SK-N-SH (cell line): Measurements from ENCODE around the gene MYADML2. TPM values are rescaled to one million over a fixed set of nuclear protein-coding genes. Genes with fewer than 3 reads are reported as not detected.

Experiments used
- CTCF ChIA-PET: fragments of 300-600, 350-600 bp; formaldehyde crosslinking; extraction: SDS; loops from one replicate; lab custom pipeline; 2021; lab: Yijun Ruan, JAX
- POLR2A ChIA-PET: fragments of 350-600 bp; sonication (Branson Sonifier 250); formaldehyde crosslinking; extraction: SDS; loops from one replicate; lab custom pipeline; 2020; ENCODE audit warnings: antibody characterized with exemption, inconsistent platforms; lab: Yijun Ruan, JAX
- DNase-seq: peaks from one replicate; pipeline ENCODE4 v3.0.0; 2012
- H2AFZ ChIP-seq: fragments of 200-600 bp; sonication (generic); 2 replicates; pipeline ENCODE4 v1.8.1; 2016; ENCODE audit warnings: antibody characterized with exemption, mild to moderate bottlenecking, low read depth
- H3F3A ChIP-seq: fragments of 200-600 bp; sonication (generic); replicated peaks from 2 replicates; pipeline ENCODE3; 2016; ENCODE audit warnings: antibody characterized with exemption, mild to moderate bottlenecking; ENCODE audit not compliant: insufficient read depth
- H3K27ac ChIP-seq, 2 experiments: fragments of 200-500 bp in 1 of 2; fragments of 200-600 bp in 1 of 2; sonication (Bioruptor generic) in 1 of 2; sonication (generic), shearing (Covaris generic) in 1 of 2; 2 replicates each; pipeline versions ENCODE4 v1.5.1 to v1.6.1; 2014 to 2016; ENCODE audit warnings: low read depth in 2 of 2, inconsistent platforms in 1 of 2, low read length in 1 of 2, mild to moderate bottlenecking in 1 of 2, mixed read lengths in 1 of 2
- H3K27me3 ChIP-seq: fragments of 200-600 bp; sonication (generic), shearing (Covaris generic); 2 replicates; pipeline ENCODE4 v1.6.1; 2016; ENCODE audit warnings: mixed run types; ENCODE audit not compliant: insufficient read depth
- H3K36me3 ChIP-seq, 2 experiments: fragments of 200-500 bp in 1 of 2; fragments of 200-600 bp in 1 of 2; sonication (Bioruptor generic) in 1 of 2; sonication (generic) in 1 of 2; replicated peaks in 1 of 2; 2 replicates each; pipeline versions ENCODE3 to v1.5.1; 2014 to 2016; ENCODE audit warnings: low read length in 1 of 2, mild to moderate bottlenecking in 1 of 2; ENCODE audit not compliant: insufficient read depth in 2 of 2, control insufficient read depth in 1 of 2
- H3K4me1 ChIP-seq, 2 experiments: fragments of 200-500 bp in 1 of 2; fragments of 200-600 bp in 1 of 2; sonication (Bioruptor generic) in 1 of 2; sonication (generic), shearing (Covaris generic) in 1 of 2; 2 replicates each; pipeline versions ENCODE4 v1.5.1 to v1.6.1; 2014 to 2016; ENCODE audit warnings: low read depth in 1 of 2, low read length in 1 of 2, mixed run types in 1 of 2; ENCODE audit not compliant: insufficient read depth in 2 of 2, control insufficient read depth in 1 of 2
- H3K4me2 ChIP-seq: fragments of 200-600 bp; sonication (generic), shearing (Covaris generic); 2 replicates; pipeline ENCODE4 v1.6.1; 2017; ENCODE audit warnings: mixed run types
- H3K4me3 ChIP-seq, 2 experiments: fragments of 200-500 bp in 1 of 2; fragments of 200-600 bp in 1 of 2; sonication (Bioruptor generic) in 1 of 2; sonication (generic), shearing (Covaris generic) in 1 of 2; 2 replicates each; pipeline versions ENCODE4 v1.5.1 to v1.8.1; 2014 to 2016; ENCODE audit warnings: low read depth in 2 of 2, inconsistent platforms in 1 of 2, low read length in 1 of 2, mild to moderate bottlenecking in 1 of 2, mixed read lengths in 1 of 2, moderate library complexity in 1 of 2
- H3K79me2 ChIP-seq: fragments of 200-600 bp; sonication (generic); 2 replicates; pipeline ENCODE4 v1.8.1; 2017; ENCODE audit warnings: mild to moderate bottlenecking; ENCODE audit not compliant: insufficient read depth
- H3K9ac ChIP-seq: fragments of 200-600 bp; sonication (generic); 2 replicates; pipeline ENCODE4 v1.6.1; 2017; ENCODE audit warnings: mixed run types
- H3K9me2 ChIP-seq: fragments of 200-600 bp; sonication (generic); 2 replicates; pipeline ENCODE4 v1.6.1; 2017; ENCODE audit warnings: mixed run types
- H3K9me3 ChIP-seq: fragments of 200-600 bp; sonication (generic); 2 replicates; pipeline ENCODE4 v1.6.1; 2017; ENCODE audit warnings: mixed run types, mild to moderate bottlenecking, moderate library complexity
- H4K20me1 ChIP-seq: fragments of 200-600 bp; sonication (generic); 2 replicates; pipeline ENCODE4 v1.6.1; 2017; ENCODE audit warnings: mild to moderate bottlenecking, mixed run types; ENCODE audit not compliant: insufficient read depth
- FOSL2 ChIP-seq: IDR thresholded peaks from 2 replicates; pipeline ENCODE4 v1.4.0; 2012; ENCODE audit warnings: low read depth, mild to moderate bottlenecking, moderate library complexity, borderline replicate concordance
- FOXJ3 ChIP-seq: sonication (generic); formaldehyde crosslinking; IDR thresholded peaks from 2 replicates; pipeline ENCODE4 v1.5.1; 2020; ENCODE audit warnings: mild to moderate bottlenecking, missing genetic modification reagents
- FOXM1 ChIP-seq: IDR thresholded peaks from 2 replicates; pipeline ENCODE4 v1.4.0; 2012; ENCODE audit warnings: low read depth, mild to moderate bottlenecking
- GATA2 ChIP-seq: sonication (generic); formaldehyde crosslinking; IDR thresholded peaks from 2 replicates; pipeline ENCODE4 v1.5.0; 2020; ENCODE audit warnings: mild to moderate bottlenecking, missing genetic modification reagents
- JUND ChIP-seq: IDR thresholded peaks from 2 replicates; pipeline ENCODE4 v1.4.0; 2012
- MAX ChIP-seq: IDR thresholded peaks from 2 replicates; pipeline ENCODE4 v1.4.0; 2012; ENCODE audit warnings: low read depth
- MXI1 ChIP-seq: IDR thresholded peaks from 2 replicates; pipeline ENCODE4 v1.6.1; 2012; ENCODE audit warnings: mild to moderate bottlenecking, low read depth, low read length, improper control_type of control experiment
- NFIC ChIP-seq: IDR thresholded peaks from 2 replicates; pipeline ENCODE4 v1.4.0; 2012; ENCODE audit warnings: borderline replicate concordance
- NRF1 ChIP-seq: IDR thresholded peaks from 2 replicates; pipeline ENCODE4 v1.6.1; 2012; ENCODE audit warnings: low read depth, mild to moderate bottlenecking, low read length
- PBX3 ChIP-seq: IDR thresholded peaks from 2 replicates; pipeline ENCODE4; 2012
- RFX5 ChIP-seq: IDR thresholded peaks from 2 replicates; pipeline ENCODE4 v1.6.1; 2012; ENCODE audit warnings: mild to moderate bottlenecking, improper control_type of control experiment, low read length
- SMC3 ChIP-seq: IDR thresholded peaks from 2 replicates; pipeline ENCODE4 v1.6.1; 2012; ENCODE audit warnings: low read depth, low read length, improper control_type of control experiment
- TCF12 ChIP-seq: IDR thresholded peaks from 2 replicates; pipeline ENCODE4 v1.4.0; 2012
- USF1 ChIP-seq: IDR thresholded peaks from 2 replicates; pipeline ENCODE4 v1.4.0; 2012; ENCODE audit warnings: low read depth, borderline replicate concordance
- YY1 ChIP-seq: IDR thresholded peaks from 2 replicates; pipeline ENCODE4 v1.4.0; 2012; ENCODE audit warnings: low read depth, mild to moderate bottlenecking
- WGBS: methylation state at CpG from one replicate; pipeline ENCODE4 v1.1.6; 2017; ENCODE audit warnings: low lambda C conversion rate; 5-methylcytosine and 5-hydroxymethylcytosine counted together
- polyA plus RNA-seq, 3 experiments: library from polyadenylated mRNA; depleted of rRNA; stranded (reverse); fragments of >200 nt; gene quantifications; 2 replicates each; pipeline ENCODE4 v1.2.3, GENCODE V29; 2012
- TF ChIP-seq, protein P1 (sequence below): IDR thresholded peaks from 2 replicates; pipeline ENCODE4 v1.4.0; 2012; ENCODE audit warnings: low read depth, borderline replicate concordance
- TF ChIP-seq, protein P2 (sequence below): IDR thresholded peaks from 2 replicates; pipeline ENCODE4 v1.6.1; 2012; ENCODE audit warnings: mild to moderate bottlenecking, low read depth, low read length, moderate library complexity

MYADML2 gene
- polyA plus RNA-seq, 1 of the 3 experiments (the other 2 are of a cell fraction): not detected

DNA sequence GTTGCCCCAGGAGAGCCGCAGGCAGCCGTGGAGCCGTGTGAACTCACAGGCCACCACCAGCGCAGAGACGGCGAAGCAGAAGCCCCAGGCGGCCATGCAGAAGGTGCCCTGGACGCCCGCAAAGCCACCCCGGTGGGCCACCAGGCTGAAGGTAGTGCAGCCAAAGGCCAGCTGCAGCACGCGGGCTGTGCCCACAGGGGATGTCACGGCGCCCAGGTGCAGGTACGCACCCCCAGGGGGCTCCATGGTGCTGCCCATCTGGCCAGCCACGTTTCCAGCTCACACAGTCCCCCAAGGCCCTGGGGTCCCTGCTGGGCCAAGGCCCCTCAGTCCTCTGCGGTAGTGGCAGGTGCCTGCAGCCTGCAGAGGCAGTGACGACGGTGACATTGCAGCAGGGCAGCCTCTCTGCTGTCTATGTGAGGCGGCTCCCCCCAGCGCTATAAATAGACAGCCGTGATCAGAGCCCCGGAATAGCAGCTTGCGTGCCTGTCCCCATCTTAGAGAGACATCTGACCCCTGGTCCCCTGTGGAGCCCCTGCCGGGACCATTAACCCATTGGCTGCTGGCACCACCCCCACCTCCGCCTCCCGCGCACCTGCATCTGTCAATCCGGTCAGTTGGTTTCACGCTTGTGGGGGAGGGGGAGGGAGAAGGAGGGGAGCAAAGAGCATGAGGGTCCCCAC is 5.4 kb downstream of the MYADML2 start (continued):
- TF ChIP-seq USF1: no peak
- TF ChIP-seq, protein P1, sequence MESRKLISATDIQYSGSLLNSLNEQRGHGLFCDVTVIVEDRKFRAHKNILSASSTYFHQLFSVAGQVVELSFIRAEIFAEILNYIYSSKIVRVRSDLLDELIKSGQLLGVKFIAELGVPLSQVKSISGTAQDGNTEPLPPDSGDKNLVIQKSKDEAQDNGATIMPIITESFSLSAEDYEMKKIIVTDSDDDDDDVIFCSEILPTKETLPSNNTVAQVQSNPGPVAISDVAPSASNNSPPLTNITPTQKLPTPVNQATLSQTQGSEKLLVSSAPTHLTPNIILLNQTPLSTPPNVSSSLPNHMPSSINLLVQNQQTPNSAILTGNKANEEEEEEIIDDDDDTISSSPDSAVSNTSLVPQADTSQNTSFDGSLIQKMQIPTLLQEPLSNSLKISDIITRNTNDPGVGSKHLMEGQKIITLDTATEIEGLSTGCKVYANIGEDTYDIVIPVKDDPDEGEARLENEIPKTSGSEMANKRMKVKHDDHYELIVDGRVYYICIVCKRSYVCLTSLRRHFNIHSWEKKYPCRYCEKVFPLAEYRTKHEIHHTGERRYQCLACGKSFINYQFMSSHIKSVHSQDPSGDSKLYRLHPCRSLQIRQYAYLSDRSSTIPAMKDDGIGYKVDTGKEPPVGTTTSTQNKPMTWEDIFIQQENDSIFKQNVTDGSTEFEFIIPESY: no peak
- TF ChIP-seq MAX: no peak
- TF ChIP-seq SMC3: no peak
- no peak for TF ChIP-seq YY1
- no peak for TF ChIP-seq RFX5
- TF ChIP-seq, all 33 proteins: peak for 0

DNA sequence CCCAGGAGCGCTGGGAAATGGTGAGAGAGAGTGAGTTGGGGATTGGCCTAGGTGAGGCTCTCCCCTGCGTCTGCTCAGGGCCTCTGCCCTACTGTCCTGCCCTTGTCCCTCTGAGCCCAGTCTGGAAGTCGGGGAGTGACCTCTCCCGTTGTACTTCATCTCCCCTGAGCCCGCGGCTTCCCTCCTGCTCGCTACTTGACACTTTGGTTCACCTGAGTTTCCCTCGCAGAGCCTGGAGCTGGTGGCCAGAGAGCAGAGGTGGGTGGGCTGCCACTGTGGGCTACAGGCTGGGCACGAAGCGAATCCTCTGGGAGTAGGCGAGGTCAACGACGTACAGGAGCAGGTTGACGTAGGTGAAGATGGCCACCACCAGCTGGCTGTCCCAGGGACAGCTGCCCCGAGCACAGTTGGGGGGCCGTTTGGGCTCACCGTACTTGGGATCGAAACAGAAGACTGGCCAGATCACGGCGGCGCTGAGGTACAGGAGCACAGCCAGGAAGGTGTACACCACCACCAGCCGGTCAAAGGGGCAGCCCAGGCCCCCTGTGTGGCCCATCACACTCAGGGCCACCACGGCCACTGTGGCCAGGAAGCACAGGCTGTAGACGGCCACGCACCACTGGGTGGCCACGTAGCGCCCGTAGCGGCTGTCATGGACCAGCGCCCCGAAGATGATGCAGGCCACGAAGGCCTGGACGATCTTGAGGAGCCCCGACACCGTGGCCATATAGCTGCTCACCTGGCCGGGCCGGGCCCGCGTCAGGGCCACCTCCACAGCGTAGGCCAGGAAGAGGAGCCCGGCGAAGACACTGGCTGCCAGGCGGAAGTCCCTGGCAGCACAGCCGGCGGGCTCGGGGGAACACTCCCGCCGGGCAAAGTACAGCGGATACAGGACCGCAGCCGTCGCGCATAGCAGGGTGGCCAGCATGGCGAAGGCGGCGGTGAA is 6.2 kb downstream of the MYADML2 start:
- Histone ChIP-seq H2AFZ (no peak overlapping the region), H3K4me3 (no peak overlapping the region), H3F3A (no peaks in the 10 kb centered on the region), H3K79me2 (peaks cover 13% of the 10 kb centered on the region), H3K27ac (no peak overlapping the region), H3K4me2 (no peak overlapping the region), H3K27me3 (no peaks in the 10 kb centered on the region), H3K4me1 (peaks cover 3 to 8% of the 10 kb centered on the region in 2 experiments; a peak in 2 of 4 replicates), H3K36me3 (no peaks in the 10 kb centered on the region), H3K9me3 (no peaks in the 10 kb centered on the region), H3K9me2 (no peaks in the 10 kb centered on the region), H4K20me1 (no peaks in the 10 kb centered on the region), H3K9ac (no peak overlapping the region)
- no peak for DNase-seq
- ChIA-PET POLR2A (no interaction called here), CTCF (interaction anchor here (0.6 to 17.7 kb wide), 7 partner anchors 8 to 213 kb away, joined by 3 to 216 read pairs (median 3); partner anchors contain the start of genes CENPX, LRRC45 and NOTUM)
- 89% methylated on average over 52 of the region's 56 CpGs for WGBS
- TF ChIP-seq TCF12 (no peak), FOXM1 (no peak), JUND (no peak), FOXJ3 (no peak), SMC3 (no peak), USF1 (no peak), PBX3 (no peak), NFIC (no peak), GATA2 (CRISPR knock-in tag) (no peak), MXI1 (no peak), FOSL2 (no peak), NRF1 (no peak)
- TF ChIP-seq, protein P2, sequence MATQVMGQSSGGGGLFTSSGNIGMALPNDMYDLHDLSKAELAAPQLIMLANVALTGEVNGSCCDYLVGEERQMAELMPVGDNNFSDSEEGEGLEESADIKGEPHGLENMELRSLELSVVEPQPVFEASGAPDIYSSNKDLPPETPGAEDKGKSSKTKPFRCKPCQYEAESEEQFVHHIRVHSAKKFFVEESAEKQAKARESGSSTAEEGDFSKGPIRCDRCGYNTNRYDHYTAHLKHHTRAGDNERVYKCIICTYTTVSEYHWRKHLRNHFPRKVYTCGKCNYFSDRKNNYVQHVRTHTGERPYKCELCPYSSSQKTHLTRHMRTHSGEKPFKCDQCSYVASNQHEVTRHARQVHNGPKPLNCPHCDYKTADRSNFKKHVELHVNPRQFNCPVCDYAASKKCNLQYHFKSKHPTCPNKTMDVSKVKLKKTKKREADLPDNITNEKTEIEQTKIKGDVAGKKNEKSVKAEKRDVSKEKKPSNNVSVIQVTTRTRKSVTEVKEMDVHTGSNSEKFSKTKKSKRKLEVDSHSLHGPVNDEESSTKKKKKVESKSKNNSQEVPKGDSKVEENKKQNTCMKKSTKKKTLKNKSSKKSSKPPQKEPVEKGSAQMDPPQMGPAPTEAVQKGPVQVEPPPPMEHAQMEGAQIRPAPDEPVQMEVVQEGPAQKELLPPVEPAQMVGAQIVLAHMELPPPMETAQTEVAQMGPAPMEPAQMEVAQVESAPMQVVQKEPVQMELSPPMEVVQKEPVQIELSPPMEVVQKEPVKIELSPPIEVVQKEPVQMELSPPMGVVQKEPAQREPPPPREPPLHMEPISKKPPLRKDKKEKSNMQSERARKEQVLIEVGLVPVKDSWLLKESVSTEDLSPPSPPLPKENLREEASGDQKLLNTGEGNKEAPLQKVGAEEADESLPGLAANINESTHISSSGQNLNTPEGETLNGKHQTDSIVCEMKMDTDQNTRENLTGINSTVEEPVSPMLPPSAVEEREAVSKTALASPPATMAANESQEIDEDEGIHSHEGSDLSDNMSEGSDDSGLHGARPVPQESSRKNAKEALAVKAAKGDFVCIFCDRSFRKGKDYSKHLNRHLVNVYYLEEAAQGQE: no peak
- TF ChIP-seq, protein P1: no peak
